OCI-M2 (cell line): ENCODE data around the gene CRTAP.
"Not testable (repeated sequence)": the region's sequence is repeated elsewhere in the genome, so short reads cannot be mapped to it uniquely, and the experiment has no call there.

ENCODE experiments used
- DNase-seq: peaks from one replicate; lab custom pipeline; 2025; ENCODE audit not compliant: unreplicated experiment; lab: John Stamatoyannopoulos, UW

Gene CRTAP

DNA sequence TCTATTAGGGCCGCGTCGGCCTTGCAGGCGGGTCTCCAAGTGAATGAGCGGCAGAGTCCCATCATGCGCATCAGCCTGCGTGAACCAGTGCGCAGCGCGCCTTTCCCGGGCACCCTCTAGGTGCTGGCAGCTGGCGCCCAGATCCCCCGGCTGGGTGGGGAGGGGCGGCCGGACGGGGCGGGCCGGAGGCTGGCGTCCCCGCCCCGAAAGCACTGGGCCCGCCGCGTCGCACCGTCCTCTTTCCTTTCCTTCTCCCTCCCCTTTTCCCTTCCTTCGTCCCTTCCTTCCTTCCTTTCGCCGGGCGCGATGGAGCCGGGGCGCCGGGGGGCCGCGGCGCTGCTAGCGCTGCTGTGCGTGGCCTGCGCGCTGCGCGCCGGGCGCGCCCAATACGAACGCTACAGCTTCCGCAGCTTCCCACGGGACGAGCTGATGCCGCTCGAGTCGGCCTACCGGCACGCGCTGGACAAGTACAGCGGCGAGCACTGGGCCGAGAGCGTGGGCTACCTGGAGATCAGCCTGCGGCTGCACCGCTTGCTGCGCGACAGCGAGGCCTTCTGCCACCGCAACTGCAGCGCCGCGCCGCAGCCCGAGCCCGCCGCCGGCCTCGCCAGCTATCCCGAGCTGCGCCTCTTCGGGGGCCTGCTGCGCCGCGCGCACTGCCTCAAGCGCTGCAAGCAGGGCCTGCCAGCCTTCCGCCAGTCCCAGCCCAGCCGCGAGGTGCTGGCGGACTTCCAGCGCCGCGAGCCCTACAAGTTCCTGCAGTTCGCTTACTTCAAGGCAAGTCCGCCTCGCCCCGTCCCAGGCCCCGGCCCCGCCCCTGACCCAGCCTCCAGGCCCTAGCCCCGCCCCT, at the start of gene CRTAP:
Gene CRTAP (plus strand): TSS at position 243 of the 850 bp plus-strand sequence. CDS start 64 bp downstream, at position 307.
- DNase-seq = peak; percentile 44

- DNase-seq = no peak
Measured at GRCh38 chr3:33064929-33065328, 48.9 kb upstream of the CRTAP start.

GRCh38 chr3:33067484-33067883, 46.3 kb upstream of the CRTAP start:
- no peak for DNase-seq

DNA sequence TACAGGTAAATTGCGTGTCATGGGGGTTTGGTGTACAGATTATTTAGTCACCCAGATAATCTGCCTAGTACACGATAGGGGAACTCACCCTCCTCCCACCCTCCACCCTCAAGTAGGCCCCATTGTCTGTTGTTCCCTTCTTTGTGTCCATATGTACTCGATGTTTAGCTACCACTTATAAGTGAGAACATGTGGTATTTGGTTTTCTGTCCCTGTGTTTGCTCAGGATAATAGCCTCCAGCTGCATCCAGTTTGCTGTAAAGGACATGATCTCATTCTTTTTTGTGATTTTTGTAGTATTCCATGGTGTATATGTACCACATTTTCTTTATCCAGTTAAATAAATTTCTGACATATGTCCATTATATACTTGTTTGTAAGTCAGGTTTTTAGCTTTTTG, 44.0 kb upstream of the CRTAP start:
- DNase-seq = not testable (repeated sequence)

- DNase-seq = no peak
Measured at GRCh38 chr3:33071181-33071580, 42.6 kb upstream of the CRTAP start.

- no peak for DNase-seq
Measured at GRCh38 chr3:33071946-33072345, 41.9 kb upstream of the CRTAP start.

DNA sequence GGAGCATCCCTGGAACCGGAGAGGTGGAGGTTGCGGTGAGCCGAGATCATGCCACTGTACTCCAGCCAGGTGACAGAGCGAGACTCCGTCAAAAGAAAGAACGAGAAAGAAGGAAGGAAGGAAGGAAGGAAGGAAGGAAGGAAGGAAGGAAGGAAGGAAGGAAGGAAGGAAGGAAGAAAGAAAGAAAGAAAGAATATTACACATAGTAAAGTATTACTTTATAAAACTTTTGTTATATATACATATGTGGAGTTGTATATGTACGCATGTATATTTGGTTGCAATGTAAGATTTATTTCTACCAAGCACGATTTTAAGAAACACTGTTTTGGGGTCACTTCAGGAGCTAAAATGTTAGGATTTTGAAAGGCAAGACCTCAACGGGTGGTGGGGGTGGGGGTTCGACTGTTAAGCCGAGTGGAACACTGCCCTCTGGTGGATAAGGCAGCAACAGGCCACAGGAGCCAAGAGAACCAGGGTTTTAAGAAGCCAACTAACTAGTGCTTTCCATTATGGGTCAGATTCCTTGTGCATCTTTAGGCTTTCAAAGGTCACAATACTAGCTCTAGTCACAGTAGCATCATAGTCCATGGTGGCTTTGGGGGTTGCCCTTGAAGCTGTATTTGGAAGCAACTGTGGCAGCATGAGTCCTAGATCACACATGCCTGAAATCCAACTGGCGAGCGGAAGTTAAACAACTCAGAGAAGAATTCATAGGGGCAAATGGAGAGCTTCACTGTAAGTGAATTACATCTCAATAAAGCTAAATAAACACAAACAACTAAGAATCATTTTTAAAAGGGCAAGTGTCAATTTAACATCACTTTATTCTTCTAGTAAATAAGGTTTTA, 39.4 kb upstream of the CRTAP start:
- DNase-seq = no peak

- DNase-seq = no peak
Measured at GRCh38 chr3:33075995-33076394, 37.8 kb upstream of the CRTAP start.

GRCh38 chr3:33076952-33077351, 36.9 kb upstream of the CRTAP start:
- DNase-seq = no peak

- no peak for DNase-seq
Measured at GRCh38 chr3:33077976-33078375, 35.8 kb upstream of the CRTAP start.

GRCh38 chr3:33079813-33080212, 34.0 kb upstream of the CRTAP start:
- DNase-seq = not testable (repeated sequence)

DNA sequence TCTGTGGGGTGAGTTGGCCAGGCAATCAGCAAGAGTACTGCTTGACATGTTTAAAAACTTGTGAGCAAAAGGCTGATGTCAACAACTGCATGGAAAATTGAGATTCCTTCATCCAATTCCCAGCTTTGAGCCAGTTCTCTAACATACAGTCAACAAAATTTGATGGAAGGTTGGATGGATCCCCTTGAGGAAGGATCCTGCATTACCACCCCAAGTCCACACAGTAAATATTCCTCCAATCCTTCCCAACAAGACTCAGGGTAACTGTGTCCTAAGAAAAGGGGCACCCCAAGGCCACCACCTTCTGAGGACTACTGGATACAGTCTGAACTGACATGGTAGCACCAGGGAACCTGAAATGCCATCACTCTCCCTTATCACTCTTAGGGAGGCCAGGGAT, 32.0 kb upstream of the CRTAP start:
- no peak for DNase-seq

GRCh38 chr3:33083958-33084357, 29.9 kb upstream of the CRTAP start:
- DNase-seq = no peak

DNA sequence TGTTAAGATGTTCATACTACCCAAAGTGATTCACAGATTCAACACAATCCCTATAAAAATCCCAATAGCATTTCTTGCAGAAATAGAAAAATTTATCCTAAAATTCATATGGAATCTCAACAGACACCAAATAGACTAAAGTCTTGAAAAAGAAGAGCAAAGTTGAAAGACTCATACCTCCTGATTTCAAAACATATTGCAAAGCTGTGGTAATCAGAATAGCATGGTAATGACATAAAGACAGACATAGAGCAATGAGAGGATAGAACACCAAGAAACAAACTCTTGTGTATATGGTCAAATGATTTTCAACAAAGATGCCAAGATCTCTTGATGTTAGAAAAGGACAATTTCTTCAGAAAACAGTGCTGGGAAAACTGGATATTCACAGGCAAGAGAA, 25.1 kb upstream of the CRTAP start:
- no peak for DNase-seq

GRCh38 chr3:33089515-33089914, 24.3 kb upstream of the CRTAP start:
- DNase-seq = no peak

- DNase-seq = no peak
Measured at GRCh38 chr3:33091746-33092145, 22.1 kb upstream of the CRTAP start.

GRCh38 chr3:33092496-33093254, 21.1 kb upstream of the CRTAP start:
- DNase-seq = no peak

DNA sequence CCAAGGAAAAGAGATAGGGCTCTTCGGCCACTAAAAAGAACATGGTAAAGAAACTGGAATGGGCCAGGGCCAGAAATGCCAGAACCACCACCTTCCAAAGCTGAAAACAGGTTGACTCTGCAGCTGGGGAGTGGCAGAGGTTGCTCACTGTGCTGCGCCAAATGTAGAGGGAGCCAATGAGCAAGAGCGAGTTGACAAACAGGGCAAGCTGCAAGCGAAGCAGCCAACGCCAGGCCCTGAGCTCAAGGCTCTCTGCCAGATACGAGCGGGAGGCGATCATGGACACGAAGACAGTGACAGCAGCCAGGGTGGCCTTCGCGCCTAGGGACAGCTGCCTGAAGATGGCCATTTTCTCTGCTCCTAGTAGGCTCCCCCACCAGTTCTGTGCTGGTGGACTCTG, 20.0 kb upstream of the CRTAP start:
- DNase-seq = no peak

DNA sequence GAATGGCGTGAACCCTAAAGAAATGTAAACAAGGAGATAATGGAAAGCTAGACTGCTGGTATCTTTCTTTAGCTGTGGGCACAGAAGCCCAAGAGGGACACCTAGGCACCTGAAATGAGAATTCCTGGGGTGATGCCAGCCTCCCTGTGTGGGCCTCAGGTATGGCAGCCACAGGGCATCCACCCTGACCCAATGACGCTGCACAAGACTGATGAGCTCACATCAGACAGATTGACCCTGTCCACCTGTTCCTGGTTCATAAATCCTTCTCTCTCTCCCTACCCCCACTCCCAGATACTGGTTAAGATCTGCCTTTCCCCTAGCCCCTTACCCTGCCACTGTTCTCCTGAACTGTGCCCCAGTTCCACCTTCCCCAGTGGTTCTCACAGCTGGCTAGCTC, 18.4 kb upstream of the CRTAP start:
- DNase-seq = no peak

DNA sequence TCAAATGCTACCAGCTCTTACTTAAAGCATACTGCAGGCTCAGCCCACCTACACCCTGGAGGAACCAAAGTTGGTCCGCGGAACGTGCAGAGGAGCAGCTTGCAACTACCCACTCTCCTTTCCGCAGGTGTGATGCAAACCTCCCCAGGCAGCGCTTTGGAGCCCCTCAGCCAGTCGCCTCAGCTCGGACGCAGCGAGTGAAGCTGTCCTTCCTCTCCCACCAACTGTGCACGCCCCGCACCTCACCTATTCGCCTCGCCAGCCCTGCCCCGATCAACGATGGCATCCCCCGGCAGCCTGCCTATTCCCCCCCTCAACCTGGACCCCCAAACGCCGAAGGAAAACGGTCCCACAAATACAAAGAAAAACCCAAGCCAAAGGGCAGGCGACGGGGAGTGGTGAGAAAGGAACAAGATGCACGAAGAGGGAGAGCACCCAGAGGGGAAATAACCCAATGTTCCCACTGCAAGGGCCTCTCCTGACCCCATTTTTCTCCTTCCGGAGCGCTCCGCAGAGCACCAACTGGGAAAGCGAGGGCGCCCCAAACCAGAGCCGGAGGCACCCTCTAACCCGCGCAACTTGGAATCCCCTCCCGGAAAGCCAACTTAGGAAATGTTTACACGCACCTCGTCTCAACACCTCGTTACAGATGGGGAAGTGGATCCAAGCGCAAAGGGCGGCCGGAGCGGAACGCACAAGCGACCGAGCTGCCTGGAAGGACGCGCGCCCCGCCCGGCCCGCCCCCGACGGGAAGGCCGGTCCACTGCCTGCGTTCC, 17.5 kb upstream of the CRTAP start:
- no peak for DNase-seq
